ENCODE results near the gene SLC12A3. TPM values are rescaled to one million over a fixed set of nuclear protein-coding genes. Genes with fewer than 3 reads are reported as not detected.

Gene SLC12A3
- total RNA-seq, 1 donor from 2014 or later, result 5.0 TPM

DNA sequence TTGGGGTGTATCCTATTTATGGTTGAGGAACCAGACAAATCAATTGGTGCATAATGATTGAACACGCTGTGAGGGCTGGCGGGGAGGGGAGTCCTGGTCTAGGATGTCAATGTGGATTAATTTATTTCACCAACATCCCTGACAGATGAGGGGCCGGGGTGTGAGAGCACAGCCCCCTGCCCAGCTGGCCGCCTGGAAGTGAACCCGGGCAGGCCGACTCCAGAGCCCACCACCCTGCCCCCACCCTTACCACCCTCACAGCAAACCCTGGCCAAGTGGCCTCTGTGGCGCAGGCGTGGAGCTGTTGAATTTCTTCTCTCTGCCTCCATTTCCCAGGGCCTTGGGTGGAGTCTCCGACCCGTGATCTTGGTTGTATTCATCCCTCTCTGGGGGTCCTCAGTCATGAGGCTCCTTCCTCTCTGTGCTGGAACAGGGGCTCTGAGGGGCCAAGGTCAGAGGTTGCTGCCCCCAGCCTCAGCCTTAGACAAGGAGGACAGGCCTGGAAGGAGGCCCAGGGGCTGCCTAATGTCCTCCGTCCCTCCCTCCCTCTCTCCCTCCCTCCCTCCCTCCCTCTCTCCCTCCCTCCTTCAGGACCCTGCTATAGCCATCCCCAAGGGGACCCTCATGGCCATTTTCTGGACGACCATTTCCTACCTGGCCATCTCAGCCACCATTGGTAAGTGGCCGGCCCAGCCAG, 12.6 kb downstream of the SLC12A3 start:
- intact Hi-C loops (cut with micrococcal nuclease), result no loop called here
- Mint-ChIP-seq H3K27ac (no peak overlapping the region), H3K27me3 (no peaks in the 10 kb centered on the region), H3K36me3 (ENCODE audit: low read depth) (no peaks in the 10 kb centered on the region), H3K9me3 (no peaks in the 10 kb centered on the region), H3K4me3 (no peak overlapping the region), H3K4me1 (peaks cover 20% of the 10 kb centered on the region)
- ATAC-seq (ENCODE audit: low read depth) (no peak), DNase-seq (no peak)
- ChIA-PET POLR2A (no interaction called here), CTCF (no interaction called here)
- TF ChIP-seq, protein P1, sequence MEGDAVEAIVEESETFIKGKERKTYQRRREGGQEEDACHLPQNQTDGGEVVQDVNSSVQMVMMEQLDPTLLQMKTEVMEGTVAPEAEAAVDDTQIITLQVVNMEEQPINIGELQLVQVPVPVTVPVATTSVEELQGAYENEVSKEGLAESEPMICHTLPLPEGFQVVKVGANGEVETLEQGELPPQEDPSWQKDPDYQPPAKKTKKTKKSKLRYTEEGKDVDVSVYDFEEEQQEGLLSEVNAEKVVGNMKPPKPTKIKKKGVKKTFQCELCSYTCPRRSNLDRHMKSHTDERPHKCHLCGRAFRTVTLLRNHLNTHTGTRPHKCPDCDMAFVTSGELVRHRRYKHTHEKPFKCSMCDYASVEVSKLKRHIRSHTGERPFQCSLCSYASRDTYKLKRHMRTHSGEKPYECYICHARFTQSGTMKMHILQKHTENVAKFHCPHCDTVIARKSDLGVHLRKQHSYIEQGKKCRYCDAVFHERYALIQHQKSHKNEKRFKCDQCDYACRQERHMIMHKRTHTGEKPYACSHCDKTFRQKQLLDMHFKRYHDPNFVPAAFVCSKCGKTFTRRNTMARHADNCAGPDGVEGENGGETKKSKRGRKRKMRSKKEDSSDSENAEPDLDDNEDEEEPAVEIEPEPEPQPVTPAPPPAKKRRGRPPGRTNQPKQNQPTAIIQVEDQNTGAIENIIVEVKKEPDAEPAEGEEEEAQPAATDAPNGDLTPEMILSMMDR (IDR thresholded peaks at IDR 0.05), result no peak

DNA sequence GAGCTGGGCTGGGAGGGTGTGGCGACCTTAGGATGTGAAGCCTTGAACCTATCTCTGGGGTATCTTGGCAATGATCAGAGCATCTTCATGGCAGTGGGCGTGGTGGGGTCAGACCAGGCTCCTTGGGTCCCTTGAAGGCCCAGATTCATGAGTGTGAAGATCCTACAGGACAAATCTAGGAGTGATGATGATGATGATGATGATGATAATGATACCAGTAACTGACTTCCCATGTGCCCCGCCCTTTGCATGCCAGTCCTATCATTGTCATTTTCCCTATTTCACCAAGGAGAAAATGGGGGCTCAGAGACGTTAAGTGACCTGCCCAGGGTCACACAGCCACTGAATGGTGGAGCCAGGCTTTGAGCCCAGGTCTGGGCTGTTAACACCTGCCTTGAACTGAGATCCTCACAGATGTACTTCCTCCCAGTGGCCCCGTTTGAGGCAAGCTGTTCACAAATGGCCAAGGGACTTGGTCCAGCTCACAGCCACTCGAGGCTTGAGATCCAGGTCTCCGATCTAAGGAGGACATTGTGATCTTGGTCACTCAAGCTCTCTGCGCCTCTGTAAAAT, 13.4 kb downstream of the SLC12A3 start:
- no peak overlapping the region for H3K4me3 Mint-ChIP-seq
- intact Hi-C loops (cut with micrococcal nuclease), result no loop called here
- no peaks in the 10 kb centered on the region for H3K9me3 Mint-ChIP-seq
- H3K4me1 Mint-ChIP-seq, result peaks cover 15% of the 10 kb centered on the region
- ATAC-seq (ENCODE audit: low read depth) (no peak), DNase-seq (no peak)
- ChIA-PET POLR2A (interaction anchor here (1.3 kb wide), 1 partner anchor 52 kb away, joined by 3 read pairs; no protein-coding TSS in a partner anchor), CTCF (no interaction called here)
- TF ChIP-seq, protein P1 (IDR thresholded peaks at IDR 0.05), result no peak
- no peaks in the 10 kb centered on the region for H3K36me3 Mint-ChIP-seq (ENCODE audit: low read depth)
- H3K27ac Mint-ChIP-seq, result no peak overlapping the region
- no peaks in the 10 kb centered on the region for H3K27me3 Mint-ChIP-seq

DNA sequence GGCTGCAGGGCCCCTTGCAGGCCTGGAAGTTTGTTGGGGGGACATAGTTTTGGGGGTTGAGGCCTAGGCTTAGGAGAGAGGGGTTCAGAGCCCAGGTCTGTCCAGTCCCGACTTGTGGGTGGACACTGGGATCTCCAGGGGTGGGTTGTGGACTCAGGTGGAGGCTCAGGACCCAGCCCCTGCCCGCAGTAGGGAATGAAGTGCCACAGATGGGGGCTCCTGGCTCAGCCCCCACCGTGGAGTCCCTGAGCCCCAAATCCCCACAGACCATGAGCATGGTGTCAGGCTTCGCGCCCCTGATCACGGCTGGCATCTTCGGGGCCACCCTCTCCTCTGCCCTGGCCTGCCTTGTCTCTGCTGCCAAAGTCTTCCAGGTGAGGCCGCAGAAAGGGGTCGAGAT, 14.3 kb downstream of the SLC12A3 start:
- Mint-ChIP-seq H3K27ac (no peak overlapping the region), H3K4me3 (no peak overlapping the region), H3K27me3 (no peaks in the 10 kb centered on the region), H3K4me1 (peaks cover 15% of the 10 kb centered on the region), H3K9me3 (no peaks in the 10 kb centered on the region), H3K36me3 (ENCODE audit: low read depth) (no peaks in the 10 kb centered on the region)
- CTCF ChIA-PET, result no interaction called here
- DNase-seq (no peak), ATAC-seq (ENCODE audit: low read depth) (no peak)
- intact Hi-C loops (cut with micrococcal nuclease), result no loop called here
- POLR2A ChIA-PET, result interaction anchor here (0.7 to 1.3 kb wide), 2 partner anchors 9 to 51 kb away, joined by 3 to 9 read pairs; no protein-coding TSS in a partner anchor
- TF ChIP-seq, protein P1 (IDR thresholded peaks at IDR 0.05), result no peak

DNA sequence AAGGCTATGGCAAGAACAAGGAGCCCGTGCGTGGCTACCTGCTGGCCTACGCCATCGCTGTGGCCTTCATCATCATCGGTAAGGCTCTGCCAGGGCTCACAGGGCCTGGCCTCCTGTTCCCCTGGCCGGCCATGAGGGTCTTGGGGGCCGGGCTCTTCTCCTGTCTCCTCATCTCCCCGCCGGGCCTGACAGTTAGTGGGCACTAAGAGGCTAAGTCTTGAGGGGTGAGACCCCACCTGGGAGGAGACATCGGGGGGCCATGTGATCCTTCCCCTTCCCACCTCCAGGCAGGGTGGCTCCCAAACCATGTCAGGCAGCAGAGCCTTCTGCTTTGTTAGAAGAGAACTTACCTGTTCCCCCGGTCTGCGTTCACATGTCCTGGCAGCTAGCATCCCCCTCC, 15.2 kb downstream of the SLC12A3 start:
- H3K4me3 Mint-ChIP-seq, result no peak overlapping the region
- DNase-seq (no peak), ATAC-seq (ENCODE audit: low read depth) (no peak)
- CTCF ChIA-PET, result no interaction called here
- H3K27me3 Mint-ChIP-seq, result no peaks in the 10 kb centered on the region
- intact Hi-C loops (cut with micrococcal nuclease), result no loop called here
- POLR2A ChIA-PET, result no interaction called here
- no peaks in the 10 kb centered on the region for H3K36me3 Mint-ChIP-seq (ENCODE audit: low read depth)
- TF ChIP-seq, protein P1 (IDR thresholded peaks at IDR 0.05), result no peak
- no peak overlapping the region for H3K27ac Mint-ChIP-seq
- H3K9me3 Mint-ChIP-seq, result no peaks in the 10 kb centered on the region
- peaks cover 10% of the 10 kb centered on the region for H3K4me1 Mint-ChIP-seq

DNA sequence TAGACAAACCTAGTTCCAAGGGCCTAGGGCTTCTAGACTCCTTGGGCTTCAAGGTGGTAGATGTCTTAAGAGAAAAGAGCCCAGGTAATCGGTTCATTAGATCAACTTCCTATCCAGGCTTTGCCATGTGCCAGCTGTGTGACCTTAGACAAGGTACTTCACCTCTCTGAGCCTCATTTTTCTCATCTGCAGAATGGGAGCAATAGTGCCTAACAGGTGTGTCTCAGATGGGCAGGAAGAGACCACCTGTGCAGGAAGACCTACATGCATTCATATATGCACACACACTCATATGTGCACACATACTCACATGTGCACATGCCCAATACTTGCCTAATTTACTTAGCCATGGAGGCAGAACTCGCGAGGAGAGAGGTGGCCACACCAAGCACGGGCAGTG, 15.7 kb downstream of the SLC12A3 start:
- DNase-seq, result no peak
- H3K4me1 Mint-ChIP-seq, result peaks cover 6% of the 10 kb centered on the region
- no peak overlapping the region for H3K4me3 Mint-ChIP-seq
- ChIA-PET CTCF (no interaction called here), POLR2A (interaction anchor here (1.7 kb wide), 1 partner anchor 65 kb away, joined by 4 read pairs; no protein-coding TSS in a partner anchor)
- no peaks in the 10 kb centered on the region for H3K36me3 Mint-ChIP-seq (ENCODE audit: low read depth)
- H3K27ac Mint-ChIP-seq, result no peak overlapping the region
- H3K9me3 Mint-ChIP-seq, result no peaks in the 10 kb centered on the region
- intact Hi-C loops (cut with micrococcal nuclease), result no loop called here
- ATAC-seq (ENCODE audit: low read depth), result no peak
- H3K27me3 Mint-ChIP-seq, result no peaks in the 10 kb centered on the region
- TF ChIP-seq, protein P1 (IDR thresholded peaks at IDR 0.05), result no peak

Data from activated B cell treated with CpG ODN at 0.5 μM for 24 hours (primary cell).